SK-N-SH (cell line): ENCODE data around the gene UQCR11.

Source experiments
- EP300 ChIP-seq, 2 experiments: IDR thresholded peaks; 2 replicates each; pipeline versions ENCODE4 v1.4.0 to v1.6.1; 2012; ENCODE audit warnings: borderline replicate concordance in 1 of 2, low read depth in 1 of 2, low read length in 1 of 2
- JUND ChIP-seq: IDR thresholded peaks from 2 replicates; pipeline ENCODE4 v1.4.0; 2012
- RFX5 ChIP-seq: IDR thresholded peaks from 2 replicates; pipeline ENCODE4 v1.6.1; 2012; ENCODE audit warnings: mild to moderate bottlenecking, improper control_type of control experiment, low read length
- RXRA ChIP-seq: IDR thresholded peaks from 2 replicates; pipeline ENCODE4 v1.4.0; 2012; ENCODE audit warnings: low read depth, mild to moderate bottlenecking, borderline replicate concordance
- TAF1 ChIP-seq: IDR thresholded peaks from 2 replicates; pipeline ENCODE4 v1.6.1; 2012; ENCODE audit warnings: low read depth, mild to moderate bottlenecking, low read length, moderate library complexity, borderline replicate concordance
- TCF12 ChIP-seq: IDR thresholded peaks from 2 replicates; pipeline ENCODE4 v1.4.0; 2012
- TF ChIP-seq, protein P1 (sequence below): fragments of 150-350 bp; IDR thresholded peaks from 2 replicates; pipeline ENCODE4 v1.6.1; 2017; ENCODE audit warnings: antibody characterized with exemption, low read length, low read depth, borderline replicate concordance

DNA sequence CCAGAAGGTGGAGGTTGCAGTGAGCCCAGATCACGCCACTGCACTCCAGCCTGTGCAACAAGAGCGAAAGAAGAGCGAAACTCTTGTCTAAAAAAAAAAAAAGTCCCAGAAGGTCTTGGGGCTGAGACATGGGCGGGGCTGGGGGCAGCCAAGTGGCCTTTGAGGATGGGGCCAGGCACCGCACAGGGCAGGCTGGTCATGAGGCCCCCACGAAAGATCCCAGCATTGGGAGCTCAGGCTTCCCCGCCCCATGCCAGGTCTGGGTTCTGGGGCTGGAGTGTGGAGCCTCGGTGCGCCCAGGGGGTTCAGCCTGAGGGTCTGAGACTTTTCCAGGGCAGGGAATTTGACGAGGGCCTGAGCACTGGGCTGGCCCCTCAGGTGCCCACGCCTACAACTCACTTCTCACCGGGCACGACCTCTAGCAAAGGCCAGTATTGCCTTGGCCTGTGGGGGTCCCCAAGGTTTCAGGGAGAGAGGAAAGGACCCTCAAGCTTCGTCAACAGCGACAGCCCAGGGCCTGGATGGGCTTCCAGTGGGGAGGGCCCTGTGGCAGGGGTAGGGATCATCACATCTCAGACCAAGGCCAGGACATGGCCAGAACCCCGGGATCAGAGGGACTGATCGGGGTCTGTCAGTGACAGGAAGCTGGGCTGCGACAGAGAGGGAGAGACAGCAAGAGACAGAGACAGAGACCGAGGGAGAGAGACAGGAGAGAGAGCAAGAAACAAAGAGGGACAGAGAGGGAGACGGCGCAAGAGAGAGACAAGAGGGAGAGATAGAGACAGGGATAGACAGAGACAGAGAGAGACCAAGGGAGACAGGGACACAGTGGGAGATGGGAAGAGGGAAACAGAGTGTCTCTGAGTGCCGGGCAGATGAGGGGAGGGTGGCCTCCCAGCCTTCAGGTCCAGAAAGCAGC, 29.7 kb downstream of the UQCR11 start:
- TF ChIP-seq RXRA (no peak), JUND (no peak), RFX5 (no peak), TCF12 (no peak), EP300 (IDR thresholded peaks at IDR 0.05; ENCODE audit: borderline replicate concordance in 1 of 2, low read depth in 1 of 2, low read length in 1 of 2) (no peak), TAF1 (no peak)
- TF ChIP-seq, protein P1, sequence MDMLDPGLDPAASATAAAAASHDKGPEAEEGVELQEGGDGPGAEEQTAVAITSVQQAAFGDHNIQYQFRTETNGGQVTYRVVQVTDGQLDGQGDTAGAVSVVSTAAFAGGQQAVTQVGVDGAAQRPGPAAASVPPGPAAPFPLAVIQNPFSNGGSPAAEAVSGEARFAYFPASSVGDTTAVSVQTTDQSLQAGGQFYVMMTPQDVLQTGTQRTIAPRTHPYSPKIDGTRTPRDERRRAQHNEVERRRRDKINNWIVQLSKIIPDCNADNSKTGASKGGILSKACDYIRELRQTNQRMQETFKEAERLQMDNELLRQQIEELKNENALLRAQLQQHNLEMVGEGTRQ, result no peak
